GM12891 (cell line): Measurements from ENCODE around the gene NR6A1.

ENCODE experiments used
- DNase-seq: peaks from one replicate; pipeline ENCODE4 v3.0.0; 2011; ENCODE audit warnings: low spot score; ENCODE audit not compliant: insufficient read length
- FAIRE-seq: peaks from 2 replicates; lab custom pipeline; 2011; peaks lifted over from hg19 to GRCh38; lab: Jason Lieb, UNC
- PAX5 ChIP-seq: IDR thresholded peaks from 2 replicates; pipeline ENCODE4 v1.6.1; 2011; ENCODE audit warnings: low read length, moderate library complexity, mild to moderate bottlenecking; ENCODE audit not compliant: insufficient read depth, severe bottlenecking
- POLR2A ChIP-seq: IDR thresholded peaks from 2 replicates; pipeline ENCODE4 v1.6.1; 2011; ENCODE audit warnings: low read depth, low read length, control low read depth
- POLR2AphosphoS5 ChIP-seq: IDR thresholded peaks from 2 replicates; pipeline ENCODE4 v1.6.1; 2011; ENCODE audit warnings: low read depth, low read length, control low read depth
- POU2F2 ChIP-seq: IDR thresholded peaks from 2 replicates; pipeline ENCODE4 v1.6.1; 2011; ENCODE audit warnings: low read depth, mild to moderate bottlenecking, control low read depth, low read length, moderate library complexity
- SPI1 ChIP-seq: IDR thresholded peaks from 2 replicates; pipeline ENCODE4 v1.6.1; 2011; ENCODE audit warnings: low read depth, low read length, control low read depth
- TAF1 ChIP-seq: IDR thresholded peaks from 2 replicates; pipeline ENCODE4 v1.6.1; 2011; ENCODE audit warnings: low read depth, low read length, control low read depth

NR6A1 gene

GRCh38 chr9:124809211-124809610, 38.1 kb upstream of the NR6A1 start:
- FAIRE-seq (no peak), DNase-seq (no peak)
- TF ChIP-seq POLR2A (no peak), TAF1 (no peak), PAX5 (no peak), POLR2AphosphoS5 (no peak), SPI1 (no peak), POU2F2 (no peak)

GRCh38 chr9:124808246-124808956, 37.3 kb upstream of the NR6A1 start:
- DNase-seq (no peak), FAIRE-seq (no peak)
- TF ChIP-seq PAX5 (no peak), TAF1 (no peak), SPI1 (no peak), POLR2AphosphoS5 (no peak), POU2F2 (no peak), POLR2A (no peak)

- FAIRE-seq (peak; percentile 61), DNase-seq (no peak)
- TF ChIP-seq SPI1 = no peak
- no peak for TF ChIP-seq PAX5
- TF ChIP-seq POLR2AphosphoS5 = no peak
- no peak for TF ChIP-seq TAF1
- no peak for TF ChIP-seq POLR2A
- TF ChIP-seq POU2F2 = no peak
These were observed 34.1 kb upstream of the NR6A1 start for GRCh38 chr9:124805186-124805585.

GRCh38 chr9:124803911-124804310, 32.8 kb upstream of the NR6A1 start:
- TF ChIP-seq POLR2A = no peak
- TF ChIP-seq SPI1 = no peak
- no peak for TF ChIP-seq TAF1
- no peak for TF ChIP-seq POLR2AphosphoS5
- TF ChIP-seq POU2F2 = no peak
- no peak for TF ChIP-seq PAX5

DNA sequence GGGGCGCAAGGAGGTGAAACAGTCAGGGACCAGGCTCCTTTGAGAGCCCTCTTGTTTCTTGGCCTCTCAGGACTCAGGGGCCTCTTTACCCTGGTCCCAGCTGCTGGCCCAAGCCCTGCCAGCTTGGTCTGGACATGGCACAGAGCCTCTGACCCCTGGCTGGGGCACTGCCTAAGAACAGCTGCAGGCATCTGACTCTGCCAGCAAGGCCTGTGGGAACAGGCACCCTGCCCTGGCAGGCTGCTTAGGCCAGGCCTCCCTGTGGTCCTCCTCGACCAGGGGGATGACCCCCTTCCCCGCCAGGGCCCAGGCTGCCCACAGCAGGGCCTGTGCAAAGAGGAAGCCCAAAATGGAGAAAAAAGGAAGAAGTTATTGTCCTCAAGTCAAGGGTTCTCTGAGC, 31.3 kb upstream of the NR6A1 start:
- DNase-seq (no peak), FAIRE-seq (no peak)
- TF ChIP-seq POLR2AphosphoS5 = no peak
- TF ChIP-seq PAX5 = no peak
- TF ChIP-seq SPI1 = no peak
- TF ChIP-seq POU2F2 = no peak
- TF ChIP-seq POLR2A = no peak
- TF ChIP-seq TAF1 = no peak

More at GRCh38 chr9:124803911-124804310, 32.8 kb upstream of the NR6A1 start:
- DNase-seq = no peak
- FAIRE-seq = no peak

DNA sequence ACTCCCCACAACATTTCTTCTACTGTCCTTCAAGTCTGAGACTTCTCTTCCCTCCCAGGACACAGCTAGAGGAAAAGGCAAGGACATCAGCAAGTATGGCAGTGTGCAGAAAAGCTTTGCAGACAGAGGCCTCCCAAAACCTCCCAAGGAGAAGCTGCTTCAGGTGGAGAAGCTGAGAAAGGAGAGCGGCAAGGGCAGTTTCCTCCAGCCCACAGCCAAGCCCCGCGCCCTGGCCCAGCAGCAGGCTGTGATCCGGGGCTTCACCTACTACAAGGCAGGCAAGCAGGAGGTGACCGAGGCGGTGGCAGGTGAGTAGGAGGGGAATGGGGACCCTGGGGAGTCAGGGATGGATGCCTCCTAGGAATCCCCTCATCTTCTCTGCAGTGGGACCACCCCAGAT, 30.2 kb upstream of the NR6A1 start:
- no peak for TF ChIP-seq POLR2A
- no peak for TF ChIP-seq TAF1
- TF ChIP-seq POLR2AphosphoS5 = no peak
- TF ChIP-seq POU2F2 = no peak
- TF ChIP-seq PAX5 = no peak
- TF ChIP-seq SPI1 = no peak
- no peak for FAIRE-seq
- DNase-seq = no peak

DNA sequence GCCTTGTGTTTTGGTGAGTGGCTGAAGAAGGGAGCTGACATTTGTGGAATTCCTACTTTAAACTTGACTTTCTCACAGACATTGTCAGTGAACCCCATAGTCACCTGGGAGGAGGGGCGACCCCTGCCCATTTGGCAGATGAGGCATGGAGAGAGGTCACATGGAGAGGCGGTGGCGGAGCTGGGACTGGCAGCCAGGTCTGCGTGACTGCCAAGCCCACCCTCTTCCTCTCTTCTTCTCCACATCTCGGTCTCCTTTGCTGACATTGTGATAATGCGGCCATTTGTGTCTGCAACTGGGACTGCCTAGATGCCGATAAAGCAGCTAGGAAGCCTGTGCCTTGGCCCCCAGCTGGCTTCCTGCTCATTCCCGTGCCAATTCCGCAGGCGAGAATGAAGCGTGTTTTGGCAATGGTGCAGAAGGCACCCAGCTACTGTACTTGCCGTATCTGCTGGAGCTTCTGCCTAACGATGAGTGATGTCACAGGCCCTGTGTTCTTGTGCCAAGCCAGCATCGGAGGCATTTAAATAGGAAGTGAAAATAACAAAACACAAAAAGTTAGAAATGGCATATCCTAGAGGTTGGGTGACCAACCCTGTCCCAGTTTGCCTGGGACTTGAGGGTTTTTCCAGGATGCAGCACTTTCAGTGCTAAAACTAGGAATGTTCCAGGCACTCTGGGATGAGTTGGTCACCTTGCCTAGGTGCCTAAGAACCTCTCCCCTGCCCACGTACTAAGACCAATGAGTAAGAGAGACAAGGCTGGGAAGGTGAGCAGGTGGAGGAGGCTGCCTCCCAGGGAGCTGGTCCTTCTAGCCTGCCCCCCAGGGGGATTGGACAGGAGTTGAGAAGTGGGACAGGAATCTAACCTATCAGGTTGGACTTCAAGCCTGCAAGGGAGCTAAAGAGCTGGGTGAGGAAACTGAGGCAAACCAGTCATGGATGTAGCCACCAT, 29.5 kb upstream of the NR6A1 start:
- FAIRE-seq = peak; percentile 97
- TF ChIP-seq POLR2A (no peak), POLR2AphosphoS5 (no peak), POU2F2 (no peak), SPI1 (peak; percentile 81), TAF1 (no peak)
- peak; percentile 72 for DNase-seq

- no peak for TF ChIP-seq SPI1
- TF ChIP-seq TAF1 = no peak
- no peak for TF ChIP-seq POLR2AphosphoS5
- no peak for TF ChIP-seq POU2F2
- no peak for TF ChIP-seq PAX5
- TF ChIP-seq POLR2A = no peak
- no peak for FAIRE-seq
- no peak for DNase-seq
These were observed 28.3 kb upstream of the NR6A1 start for GRCh38 chr9:124799274-124800006.
